GM19238 (cell line): Measurements from ENCODE around the gene FAM81A.
"Not testable (repeated sequence)": the region's sequence is repeated elsewhere in the genome, so short reads cannot be mapped to it uniquely, and the experiment has no call there.

Source experiments
- DNase-seq: peaks from one replicate; pipeline ENCODE4 v3.0.0; 2011; ENCODE audit warnings: low spot score; ENCODE audit not compliant: insufficient read length

Gene FAM81A

GRCh38 chr15:59484399-59484798, 46.4 kb downstream of the FAM81A start:
- DNase-seq: no peak

GRCh38 chr15:59485036-59485435, 47.0 kb downstream of the FAM81A start:
- DNase-seq: no peak

- DNase-seq: not testable (repeated sequence)
Observed at GRCh38 chr15:59489485-59489884, 51.5 kb downstream of the FAM81A start.

- DNase-seq: no peak
Observed at GRCh38 chr15:59491062-59491461, 53.1 kb downstream of the FAM81A start.

- DNase-seq: peak; percentile 5
Observed at GRCh38 chr15:59492389-59493377, 54.7 kb downstream of the FAM81A start.

- peak; percentile 29 for DNase-seq
Observed at GRCh38 chr15:59501597-59501996, 63.6 kb downstream of the FAM81A start.

- DNase-seq: no peak
Observed at GRCh38 chr15:59515190-59515589, 77.2 kb downstream of the FAM81A start.

GRCh38 chr15:59516655-59517461, 78.9 kb downstream of the FAM81A start:
- peak; percentile 19 for DNase-seq

GRCh38 chr15:59519329-59519728, 81.3 kb downstream of the FAM81A start:
- no peak for DNase-seq

- no peak for DNase-seq
Observed at GRCh38 chr15:59521443-59521842, 83.5 kb downstream of the FAM81A start.

GRCh38 chr15:59522988-59523461, 85.0 kb downstream of the FAM81A start:
- no peak for DNase-seq

GRCh38 chr15:59523702-59524101, 85.7 kb downstream of the FAM81A start:
- no peak for DNase-seq

- no peak for DNase-seq
Observed at GRCh38 chr15:59524331-59524731, 86.3 kb downstream of the FAM81A start.

GRCh38 chr15:59526466-59526865, 88.5 kb downstream of the FAM81A start:
- not testable (repeated sequence) for DNase-seq

- no peak for DNase-seq
Observed at GRCh38 chr15:59528429-59528828, 90.4 kb downstream of the FAM81A start.

- peak; percentile 10 for DNase-seq
Observed at GRCh38 chr15:59528961-59529402, 91.0 kb downstream of the FAM81A start.

GRCh38 chr15:59531066-59531675, 93.2 kb downstream of the FAM81A start:
- DNase-seq: no peak

- no peak for DNase-seq
Observed at GRCh38 chr15:59532770-59533379, 94.9 kb downstream of the FAM81A start.

GRCh38 chr15:59536553-59536952, 98.6 kb downstream of the FAM81A start:
- no peak for DNase-seq

- no peak for DNase-seq
Observed at GRCh38 chr15:59537403-59537802, 99.4 kb downstream of the FAM81A start.

GRCh38 chr15:59538494-59538893, 100.5 kb downstream of the FAM81A start:
- DNase-seq: no peak
